GM18505 (cell line): ENCODE measurements around the gene TDP2.
"Not testable (repeated sequence)": the region's sequence is repeated elsewhere in the genome, so short reads cannot be mapped to it uniquely, and the experiment has no call there.

ENCODE experiments used
- ATAC-seq: cut with Tn5 transposase; IDR thresholded peaks from one replicate; pipeline ENCODE4 v1.9.1; 2021; ENCODE audit not compliant: unreplicated experiment
- POLR2A ChIP-seq: IDR thresholded peaks from 4 replicates; pipeline ENCODE4 v1.6.1; 2011; ENCODE audit warnings: borderline replicate concordance; ENCODE audit not compliant: insufficient read depth, insufficient read length; ENCODE audit errors: extremely low read depth

The TDP2 gene

GRCh38 chr6:24650365-24650764 is 16.3 kb downstream of the TDP2 start:
- ATAC-seq: no peak
- TF ChIP-seq POLR2A: no peak

GRCh38 chr6:24649691-24650090 is 17.0 kb downstream of the TDP2 start:
- ATAC-seq: no peak
- no peak for TF ChIP-seq POLR2A

- ATAC-seq: no peak
- no peak for TF ChIP-seq POLR2A
Observed at GRCh38 chr6:24648276-24648675, 18.4 kb downstream of the TDP2 start.

- no peak for ATAC-seq
- TF ChIP-seq POLR2A: no peak
Observed at GRCh38 chr6:24646771-24647170, 19.9 kb downstream of the TDP2 start.

- ATAC-seq: no peak
- no peak for TF ChIP-seq POLR2A
Observed at GRCh38 chr6:24644377-24644776, 22.3 kb downstream of the TDP2 start.

GRCh38 chr6:24643920-24644319 is 22.8 kb downstream of the TDP2 start:
- no peak for TF ChIP-seq POLR2A
- no peak for ATAC-seq

- ATAC-seq: no peak
- TF ChIP-seq POLR2A: no peak
Observed at GRCh38 chr6:24642061-24642460, 24.6 kb downstream of the TDP2 start.

- ATAC-seq: not testable (repeated sequence)
Observed at GRCh38 chr6:24640631-24641030, 26.1 kb downstream of the TDP2 start.

- no peak for TF ChIP-seq POLR2A
- ATAC-seq: no peak
Observed at GRCh38 chr6:24640166-24640565, 26.5 kb downstream of the TDP2 start.

- TF ChIP-seq POLR2A: no peak
- ATAC-seq: no peak
Observed at GRCh38 chr6:24636681-24637080, 30.0 kb downstream of the TDP2 start.

- ATAC-seq: no peak
- TF ChIP-seq POLR2A: no peak
Observed at GRCh38 chr6:24632573-24632972, 34.1 kb downstream of the TDP2 start.

- no peak for TF ChIP-seq POLR2A
- no peak for ATAC-seq
Observed at GRCh38 chr6:24631671-24632070, 35.0 kb downstream of the TDP2 start.

GRCh38 chr6:24630856-24631505 is 35.7 kb downstream of the TDP2 start:
- ATAC-seq: no peak
- TF ChIP-seq POLR2A: no peak

GRCh38 chr6:24621626-24622289 is 44.9 kb downstream of the TDP2 start:
- ATAC-seq: no peak
- no peak for TF ChIP-seq POLR2A
